Measurements from ENCODE around the gene LTBP4.

The LTBP4 gene

DNA sequence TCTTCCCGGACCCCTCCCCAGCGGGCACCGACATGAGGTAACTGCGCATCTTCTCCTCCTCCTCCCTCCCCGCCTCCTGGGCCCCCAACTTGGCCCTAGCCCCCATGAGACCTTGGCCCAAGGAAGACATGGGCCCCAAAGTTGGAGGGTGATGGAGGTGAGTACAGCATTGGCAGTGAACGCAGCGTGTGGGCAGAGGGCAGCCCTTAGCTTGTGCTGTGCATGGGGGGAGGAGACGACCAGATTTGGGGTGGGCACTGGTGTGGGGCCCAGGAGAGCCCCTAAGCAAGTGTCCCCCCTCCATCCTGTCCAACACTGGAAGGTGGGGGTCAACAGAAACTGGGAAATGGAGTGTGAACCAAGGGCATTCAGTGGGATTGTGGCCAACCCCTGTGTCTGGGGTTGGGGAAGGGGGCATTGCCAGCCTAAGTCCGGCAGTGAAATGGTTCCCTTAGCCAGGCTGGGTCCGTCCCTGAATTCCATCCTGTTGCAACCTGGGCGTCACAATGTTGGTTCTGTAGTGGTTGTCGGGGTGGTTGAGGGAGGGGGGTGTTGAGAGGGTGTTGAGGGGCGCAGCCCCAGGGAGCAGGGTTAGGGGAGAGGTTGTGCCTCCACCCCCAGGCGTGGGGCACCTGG lies 65.8 kb downstream of the LTBP4 start (continued):
- TF ChIP-seq ZBTB6 (tag by site-specific recombination; IDR thresholded peaks at IDR 0.05) (no peak), ZXDB (tag by site-specific recombination; IDR thresholded peaks at IDR 0.05) (no peak), ZNF701 (tag by site-specific recombination; IDR thresholded peaks at IDR 0.05) (no peak), ZNF473 (tag by site-specific recombination; IDR thresholded peaks at IDR 0.05) (no peak), ZNF146 (tag by site-specific recombination; IDR thresholded peaks at IDR 0.05) (0 out of 2 replicates have a peak, but pooled peaks have one; percentile 11), ZNF664 (tag by site-specific recombination; IDR thresholded peaks at IDR 0.05) (no peak), ZNF580 (tag by site-specific recombination; IDR thresholded peaks at IDR 0.05) (no peak), ZNF626 (tag by site-specific recombination; IDR thresholded peaks at IDR 0.05) (no peak), FEZF1 (tag by site-specific recombination; IDR thresholded peaks at IDR 0.05) (no peak), ZNF302 (tag by site-specific recombination; IDR thresholded peaks at IDR 0.05; ENCODE audit: low read depth) (no peak), OSR2 (tag by site-specific recombination; IDR thresholded peaks at IDR 0.05) (no peak), SALL2 (tag by site-specific recombination; IDR thresholded peaks at IDR 0.05; ENCODE audit: borderline replicate concordance) (no peak), ZNF658 (tag by site-specific recombination; IDR thresholded peaks at IDR 0.05) (0 out of 2 replicates have a peak, but pooled peaks have one; percentile 24), ZNF354C (tag by site-specific recombination; IDR thresholded peaks at IDR 0.05; ENCODE audit: borderline replicate concordance, low read depth) (no peak), ZNF174 (tag by site-specific recombination; IDR thresholded peaks at IDR 0.05) (no peak), ZNF416 (tag by site-specific recombination; IDR thresholded peaks at IDR 0.05) (no peak), KLF1 (tag by site-specific recombination; IDR thresholded peaks at IDR 0.05) (peak; percentile 52), ZNF791 (tag by site-specific recombination; IDR thresholded peaks at IDR 0.05) (no peak), ZNF514 (tag by site-specific recombination; IDR thresholded peaks at IDR 0.05) (no peak), ZNF544 (tag by site-specific recombination; IDR thresholded peaks at IDR 0.05) (no peak), ZBTB20 (tag by site-specific recombination; IDR thresholded peaks at IDR 0.05) (no peak), ZNF704 (tag by site-specific recombination; IDR thresholded peaks at IDR 0.05) (no peak), IKZF3 (tag by site-specific recombination; IDR thresholded peaks at IDR 0.05) (no peak), KLF10 (tag by site-specific recombination; IDR thresholded peaks at IDR 0.05) (no peak)
- TF ChIP-seq, protein P1, sequence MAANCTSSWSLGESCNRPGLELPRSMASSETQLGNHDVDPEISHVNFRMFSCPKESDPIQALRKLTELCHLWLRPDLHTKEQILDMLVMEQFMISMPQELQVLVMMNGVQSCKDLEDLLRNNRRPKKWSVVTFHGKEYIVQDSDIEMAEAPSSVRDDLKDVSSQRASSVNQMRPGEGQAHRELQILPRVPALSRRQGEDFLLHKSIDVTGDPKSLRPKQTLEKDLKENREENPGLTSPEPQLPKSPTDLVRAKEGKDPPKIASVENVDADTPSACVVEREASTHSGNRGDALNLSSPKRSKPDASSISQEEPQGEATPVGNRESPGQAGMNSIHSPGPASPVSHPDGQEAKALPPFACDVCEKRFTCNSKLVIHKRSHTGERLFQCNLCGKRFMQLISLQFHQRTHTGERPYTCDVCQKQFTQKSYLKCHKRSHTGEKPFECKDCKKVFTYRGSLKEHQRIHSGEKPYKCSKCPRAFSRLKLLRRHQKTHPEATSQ (tag by site-specific recombination; IDR thresholded peaks at IDR 0.05) = peak; percentile 64; the same call in 1 of the 2 replicates
- TF ChIP-seq, protein P2, sequence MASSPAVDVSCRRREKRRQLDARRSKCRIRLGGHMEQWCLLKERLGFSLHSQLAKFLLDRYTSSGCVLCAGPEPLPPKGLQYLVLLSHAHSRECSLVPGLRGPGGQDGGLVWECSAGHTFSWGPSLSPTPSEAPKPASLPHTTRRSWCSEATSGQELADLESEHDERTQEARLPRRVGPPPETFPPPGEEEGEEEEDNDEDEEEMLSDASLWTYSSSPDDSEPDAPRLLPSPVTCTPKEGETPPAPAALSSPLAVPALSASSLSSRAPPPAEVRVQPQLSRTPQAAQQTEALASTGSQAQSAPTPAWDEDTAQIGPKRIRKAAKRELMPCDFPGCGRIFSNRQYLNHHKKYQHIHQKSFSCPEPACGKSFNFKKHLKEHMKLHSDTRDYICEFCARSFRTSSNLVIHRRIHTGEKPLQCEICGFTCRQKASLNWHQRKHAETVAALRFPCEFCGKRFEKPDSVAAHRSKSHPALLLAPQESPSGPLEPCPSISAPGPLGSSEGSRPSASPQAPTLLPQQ (tag by site-specific recombination; IDR thresholded peaks at IDR 0.05) = peak; percentile 35; the same call in 1 of the 2 replicates
- TF ChIP-seq, protein P3, sequence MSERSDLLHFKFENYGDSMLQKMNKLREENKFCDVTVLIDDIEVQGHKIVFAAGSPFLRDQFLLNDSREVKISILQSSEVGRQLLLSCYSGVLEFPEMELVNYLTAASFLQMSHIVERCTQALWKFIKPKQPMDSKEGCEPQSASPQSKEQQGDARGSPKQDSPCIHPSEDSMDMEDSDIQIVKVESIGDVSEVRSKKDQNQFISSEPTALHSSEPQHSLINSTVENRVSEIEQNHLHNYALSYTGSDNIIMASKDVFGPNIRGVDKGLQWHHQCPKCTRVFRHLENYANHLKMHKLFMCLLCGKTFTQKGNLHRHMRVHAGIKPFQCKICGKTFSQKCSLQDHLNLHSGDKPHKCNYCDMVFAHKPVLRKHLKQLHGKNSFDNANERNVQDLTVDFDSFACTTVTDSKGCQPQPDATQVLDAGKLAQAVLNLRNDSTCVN (tag by site-specific recombination; optimal IDR thresholded peaks at IDR 0.05) = no peak
- TF ChIP-seq, protein P4, sequence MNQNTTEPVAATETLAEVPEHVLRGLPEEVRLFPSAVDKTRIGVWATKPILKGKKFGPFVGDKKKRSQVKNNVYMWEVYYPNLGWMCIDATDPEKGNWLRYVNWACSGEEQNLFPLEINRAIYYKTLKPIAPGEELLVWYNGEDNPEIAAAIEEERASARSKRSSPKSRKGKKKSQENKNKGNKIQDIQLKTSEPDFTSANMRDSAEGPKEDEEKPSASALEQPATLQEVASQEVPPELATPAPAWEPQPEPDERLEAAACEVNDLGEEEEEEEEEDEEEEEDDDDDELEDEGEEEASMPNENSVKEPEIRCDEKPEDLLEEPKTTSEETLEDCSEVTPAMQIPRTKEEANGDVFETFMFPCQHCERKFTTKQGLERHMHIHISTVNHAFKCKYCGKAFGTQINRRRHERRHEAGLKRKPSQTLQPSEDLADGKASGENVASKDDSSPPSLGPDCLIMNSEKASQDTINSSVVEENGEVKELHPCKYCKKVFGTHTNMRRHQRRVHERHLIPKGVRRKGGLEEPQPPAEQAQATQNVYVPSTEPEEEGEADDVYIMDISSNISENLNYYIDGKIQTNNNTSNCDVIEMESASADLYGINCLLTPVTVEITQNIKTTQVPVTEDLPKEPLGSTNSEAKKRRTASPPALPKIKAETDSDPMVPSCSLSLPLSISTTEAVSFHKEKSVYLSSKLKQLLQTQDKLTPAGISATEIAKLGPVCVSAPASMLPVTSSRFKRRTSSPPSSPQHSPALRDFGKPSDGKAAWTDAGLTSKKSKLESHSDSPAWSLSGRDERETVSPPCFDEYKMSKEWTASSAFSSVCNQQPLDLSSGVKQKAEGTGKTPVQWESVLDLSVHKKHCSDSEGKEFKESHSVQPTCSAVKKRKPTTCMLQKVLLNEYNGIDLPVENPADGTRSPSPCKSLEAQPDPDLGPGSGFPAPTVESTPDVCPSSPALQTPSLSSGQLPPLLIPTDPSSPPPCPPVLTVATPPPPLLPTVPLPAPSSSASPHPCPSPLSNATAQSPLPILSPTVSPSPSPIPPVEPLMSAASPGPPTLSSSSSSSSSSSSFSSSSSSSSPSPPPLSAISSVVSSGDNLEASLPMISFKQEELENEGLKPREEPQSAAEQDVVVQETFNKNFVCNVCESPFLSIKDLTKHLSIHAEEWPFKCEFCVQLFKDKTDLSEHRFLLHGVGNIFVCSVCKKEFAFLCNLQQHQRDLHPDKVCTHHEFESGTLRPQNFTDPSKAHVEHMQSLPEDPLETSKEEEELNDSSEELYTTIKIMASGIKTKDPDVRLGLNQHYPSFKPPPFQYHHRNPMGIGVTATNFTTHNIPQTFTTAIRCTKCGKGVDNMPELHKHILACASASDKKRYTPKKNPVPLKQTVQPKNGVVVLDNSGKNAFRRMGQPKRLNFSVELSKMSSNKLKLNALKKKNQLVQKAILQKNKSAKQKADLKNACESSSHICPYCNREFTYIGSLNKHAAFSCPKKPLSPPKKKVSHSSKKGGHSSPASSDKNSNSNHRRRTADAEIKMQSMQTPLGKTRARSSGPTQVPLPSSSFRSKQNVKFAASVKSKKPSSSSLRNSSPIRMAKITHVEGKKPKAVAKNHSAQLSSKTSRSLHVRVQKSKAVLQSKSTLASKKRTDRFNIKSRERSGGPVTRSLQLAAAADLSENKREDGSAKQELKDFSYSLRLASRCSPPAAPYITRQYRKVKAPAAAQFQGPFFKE (tag by site-specific recombination; IDR thresholded peaks at IDR 0.05; ENCODE audit: borderline replicate concordance) = no peak
